T-helper 1 cell (primary cell): ENCODE results near the gene ARF1.

Experiments
- DNase-seq, 5 donors: peaks; one replicate each; pipeline ENCODE4 v3.0.0-alpha.2; 2012 to 2020

ARF1 gene

GRCh38 chr1:228088586-228089498 is 6.3 kb downstream of the ARF1 start:
- DNase-seq = no peak

- DNase-seq = no peak
Observed at GRCh38 chr1:228089519-228090380, 7.2 kb downstream of the ARF1 start.

- no peak for DNase-seq
Observed at GRCh38 chr1:228090613-228091081, 8.1 kb downstream of the ARF1 start.

- DNase-seq = no peak
Observed at GRCh38 chr1:228091084-228091483, 8.6 kb downstream of the ARF1 start.

- DNase-seq = no peak
Observed at GRCh38 chr1:228092342-228093049, 10.0 kb downstream of the ARF1 start.

DNA sequence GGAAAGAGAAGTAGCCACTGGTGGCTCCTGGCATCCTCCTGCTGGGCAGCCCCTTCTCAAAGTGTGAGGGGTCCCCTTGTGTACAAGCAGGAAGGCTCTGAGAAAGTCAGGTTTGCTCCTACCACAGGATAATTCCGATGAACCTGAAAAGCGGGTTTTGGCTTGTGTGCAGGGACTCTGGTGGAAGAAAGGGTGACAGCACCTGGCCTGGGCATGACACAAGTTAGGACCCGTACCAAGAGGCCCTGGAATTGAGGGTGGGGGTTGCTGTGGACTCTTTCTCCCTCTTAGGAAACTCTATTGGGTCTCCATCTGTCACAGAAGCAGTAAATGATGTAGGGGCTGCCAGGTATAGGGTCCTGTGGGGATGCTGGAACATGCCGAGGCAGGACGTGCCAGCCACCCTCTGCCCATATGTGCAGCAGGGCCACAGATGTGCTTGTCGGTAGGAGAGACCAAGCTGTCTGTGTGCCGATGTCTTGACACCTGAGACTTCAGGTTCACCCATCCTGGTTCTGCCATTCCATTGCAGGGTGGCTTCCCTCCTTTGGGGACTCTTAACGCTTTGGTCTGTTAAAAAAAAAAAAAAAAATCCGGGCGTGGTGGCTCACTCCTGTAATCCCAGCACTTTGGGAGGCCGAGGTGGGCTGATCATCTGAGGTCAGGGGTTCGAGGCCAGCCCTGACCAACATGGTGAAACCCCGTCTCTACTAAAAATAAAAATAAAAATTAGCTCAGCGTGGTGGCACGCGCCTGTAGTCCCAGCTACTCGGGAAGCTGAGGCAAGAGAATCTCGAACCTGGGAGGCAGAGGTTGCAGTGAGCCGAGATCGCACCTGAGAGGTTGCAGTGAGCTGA is 10.8 kb downstream of the ARF1 start:
- no peak for DNase-seq

GRCh38 chr1:228094432-228095016 is 12.0 kb downstream of the ARF1 start:
- DNase-seq = no peak

GRCh38 chr1:228095161-228095560 is 12.7 kb downstream of the ARF1 start:
- DNase-seq = no peak

- no peak for DNase-seq
Observed at GRCh38 chr1:228095938-228096337, 13.4 kb downstream of the ARF1 start.

- DNase-seq = no peak
Observed at GRCh38 chr1:228096416-228097332, 14.2 kb downstream of the ARF1 start.

DNA sequence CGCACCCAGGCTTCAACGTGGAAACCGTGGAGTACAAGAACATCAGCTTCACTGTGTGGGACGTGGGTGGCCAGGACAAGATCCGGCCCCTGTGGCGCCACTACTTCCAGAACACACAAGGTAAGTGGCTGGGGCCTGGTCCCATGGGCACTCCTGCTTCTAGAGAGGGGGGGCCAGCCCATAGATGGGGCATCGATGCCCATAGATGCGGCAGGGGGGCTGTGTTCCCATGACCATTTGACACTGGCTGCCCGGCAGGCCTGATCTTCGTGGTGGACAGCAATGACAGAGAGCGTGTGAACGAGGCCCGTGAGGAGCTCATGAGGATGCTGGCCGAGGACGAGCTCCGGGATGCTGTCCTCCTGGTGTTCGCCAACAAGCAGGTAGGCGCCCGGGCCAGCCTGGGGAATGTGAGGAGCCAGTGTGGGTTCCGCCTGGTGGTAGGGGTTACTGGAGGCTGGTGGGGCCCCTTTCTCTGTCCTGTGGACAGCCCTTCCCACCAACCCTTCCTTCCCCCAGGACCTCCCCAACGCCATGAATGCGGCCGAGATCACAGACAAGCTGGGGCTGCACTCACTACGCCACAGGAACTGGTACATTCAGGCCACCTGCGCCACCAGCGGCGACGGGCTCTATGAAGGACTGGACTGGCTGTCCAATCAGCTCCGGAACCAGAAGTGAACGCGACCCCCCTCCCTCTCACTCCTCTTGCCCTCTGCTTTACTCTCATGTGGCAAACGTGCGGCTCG is 15.0 kb downstream of the ARF1 start:
- no peak for DNase-seq

- DNase-seq = no peak
Observed at GRCh38 chr1:228098323-228098931, 15.9 kb downstream of the ARF1 start.

DNA sequence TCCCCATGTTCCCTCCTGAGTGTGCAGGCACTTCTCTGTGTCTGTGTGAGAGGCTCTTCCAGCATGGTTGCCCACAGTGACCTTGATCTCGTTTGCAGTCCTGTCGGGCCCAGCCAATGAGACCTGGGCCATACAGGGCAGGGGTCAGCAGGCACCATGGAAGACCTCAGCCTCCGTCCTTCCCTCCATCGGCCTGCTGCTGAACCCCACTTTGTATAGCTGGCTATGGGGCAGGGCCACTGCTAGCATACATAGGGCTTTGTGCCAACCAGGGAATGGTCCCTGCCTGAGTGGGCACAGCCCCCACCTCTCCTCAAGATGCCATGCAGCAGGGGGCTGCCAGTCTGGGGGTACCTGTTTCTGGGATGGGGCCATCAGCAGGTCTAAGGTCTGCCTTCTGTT is 16.8 kb downstream of the ARF1 start:
- DNase-seq = no peak

DNA sequence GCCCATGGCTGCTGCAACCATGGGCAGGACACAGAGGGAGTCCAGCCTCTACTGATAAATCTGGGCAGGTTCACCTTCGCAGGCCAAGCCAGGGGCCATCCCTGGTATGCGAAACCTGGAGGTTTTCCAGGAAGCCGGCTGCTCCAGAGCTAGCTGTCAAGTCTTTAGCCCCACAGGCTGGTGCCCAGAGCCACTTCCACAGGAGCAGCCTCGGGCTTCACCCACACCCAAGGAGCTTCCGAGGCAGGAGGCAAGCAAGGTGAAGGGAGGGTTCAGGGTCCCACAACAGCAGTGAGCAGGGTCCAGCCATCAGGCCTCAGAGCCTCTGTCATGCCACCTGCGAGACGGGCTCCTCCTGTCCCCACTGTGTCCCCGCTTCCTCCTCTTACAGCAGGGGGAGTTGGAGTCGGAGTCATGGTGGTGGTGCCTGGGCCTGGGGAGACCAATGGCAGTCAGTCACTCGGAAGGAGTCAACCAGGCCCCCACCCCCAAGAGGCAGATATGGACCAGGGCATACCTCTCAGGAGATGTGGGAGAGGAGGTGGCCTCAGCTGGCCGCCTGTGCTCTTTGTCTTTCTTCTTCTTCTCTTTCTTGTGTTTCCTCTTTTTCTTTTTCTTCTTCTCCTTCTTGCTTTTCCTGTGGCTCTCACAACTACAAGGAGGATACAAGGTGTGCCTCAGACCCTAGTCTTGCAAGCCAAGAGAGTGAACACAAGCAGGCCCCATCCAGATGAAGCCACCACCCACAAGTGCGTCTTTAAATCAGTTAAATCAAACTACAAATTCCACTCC is 18.5 kb downstream of the ARF1 start:
- DNase-seq = no peak

DNA sequence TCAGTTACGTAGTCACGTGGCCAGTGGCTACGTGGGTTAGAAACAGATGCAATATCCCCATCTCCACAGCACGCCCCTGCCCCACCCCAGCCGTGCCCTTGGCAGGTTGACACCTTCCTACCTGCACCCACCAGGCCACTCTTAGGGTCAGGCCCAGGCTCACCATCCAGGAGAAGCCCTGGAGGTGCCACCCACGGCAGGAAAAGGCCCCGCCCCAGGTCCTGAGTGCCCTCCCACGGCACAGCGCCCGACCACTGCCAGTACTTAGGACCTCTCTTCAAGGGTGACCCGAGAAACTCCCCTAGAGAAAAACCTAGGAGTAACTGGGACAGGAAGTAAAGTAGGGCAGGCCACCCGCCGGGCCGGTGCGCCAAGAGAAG is 19.1 kb downstream of the ARF1 start:
- DNase-seq = no peak

DNA sequence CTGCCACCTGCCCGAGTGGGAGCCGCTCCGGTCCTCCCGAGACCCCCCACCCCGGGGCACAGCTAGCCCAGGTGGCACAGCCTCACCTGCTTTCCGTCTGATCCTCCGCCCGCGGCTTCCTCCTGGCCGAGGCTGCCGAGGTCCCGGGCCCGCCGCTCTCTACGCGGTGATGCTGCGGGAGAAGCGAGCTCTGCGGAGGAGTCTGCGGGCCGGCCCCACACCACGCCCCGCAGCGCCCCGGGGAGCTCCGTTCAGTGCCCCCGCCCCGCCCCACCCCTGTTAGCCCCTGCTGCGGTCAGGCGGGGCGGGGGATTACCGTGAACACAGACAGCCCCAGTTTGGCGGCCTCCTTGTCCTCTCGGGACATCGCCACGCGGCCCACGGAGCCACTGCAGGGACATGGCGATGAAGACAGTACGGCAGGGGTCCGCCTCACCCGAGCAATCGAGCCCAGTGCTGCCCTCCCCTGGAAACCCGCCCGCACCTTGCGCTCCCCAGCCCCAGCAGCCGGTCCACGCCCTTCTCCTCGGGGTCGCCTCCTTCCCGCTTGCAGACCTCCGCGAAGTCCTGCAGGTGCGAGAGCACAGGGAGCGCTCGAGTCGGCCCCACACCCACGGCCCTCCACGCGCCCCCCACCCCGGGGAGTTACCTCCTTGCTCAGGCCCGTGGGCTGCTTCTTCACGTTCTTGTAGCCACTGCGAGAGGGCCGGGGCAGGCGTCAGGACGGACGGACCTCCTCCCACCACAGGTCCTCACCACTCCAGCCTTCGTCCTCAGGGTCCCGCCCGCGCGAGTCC is 19.7 kb downstream of the ARF1 start:
- DNase-seq = peak; percentile 40 to 61 (median 60)
